ENCODE results near the gene TBL3.

- TF ChIP-seq POLR2A (IDR thresholded peaks at IDR 0.05) (no peak), CTCF (IDR thresholded peaks at IDR 0.05) (peak; percentile 57 to 71 (median 60)), EP300 (IDR thresholded peaks at IDR 0.05) (no peak)
Measured at GRCh38 chr16:2003827-2004641, 32.2 kb downstream of the TBL3 start.

All from ovary (tissue), 3 donors.